ENCODE measurements around the gene MBD5.
A peak's percentile ranks its signal among the peaks of the same experiment; 100 is the strongest.
"Not testable (repeated sequence)": the region's sequence is repeated elsewhere in the genome, so short reads cannot be mapped to it uniquely, and the experiment has no call there.

Gene MBD5

GRCh38 chr2:148002420-148002819 is 18.5 kb upstream of the MBD5 start:
- not testable (repeated sequence) for H3K27me3 ChIP-seq (ENCODE audit: insufficient read depth, low read length)

GRCh38 chr2:148006249-148007007 is 14.5 kb upstream of the MBD5 start:
- H3K4me1 ChIP-seq (ENCODE audit: insufficient read depth, low read length) = no peaks in the 10 kb centered on the region
- 92% methylated on average over 6 of the region's 6 CpGs for WGBS
- H3K9ac ChIP-seq (ENCODE audit: low read depth, low read length) = no peak overlapping the region
- no peak overlapping the region for H3K4me3 ChIP-seq (ENCODE audit: low read length)
- no peaks in the 10 kb centered on the region for H3K27me3 ChIP-seq (ENCODE audit: insufficient read depth, low read length)
- H3K9me3 ChIP-seq (ENCODE audit: insufficient read depth, low read depth, low read length) = no peaks in the 10 kb centered on the region
- H3K27ac ChIP-seq (ENCODE audit: low read depth, low read length) = no peak overlapping the region
- H3K36me3 ChIP-seq (ENCODE audit: insufficient read depth, low read length) = no peaks in the 10 kb centered on the region

More at GRCh38 chr2:148002420-148002819, 18.5 kb upstream of the MBD5 start:
- H3K4me1 ChIP-seq (ENCODE audit: insufficient read depth, low read length) = peaks cover 26% of the 10 kb centered on the region
- not testable (repeated sequence) for H3K36me3 ChIP-seq (ENCODE audit: insufficient read depth, low read length); H3K9ac ChIP-seq (ENCODE audit: low read depth, low read length); H3K27ac ChIP-seq (ENCODE audit: low read depth, low read length); H3K9me3 ChIP-seq (ENCODE audit: insufficient read depth, low read depth, low read length); H3K4me3 ChIP-seq (ENCODE audit: low read length)

DNA sequence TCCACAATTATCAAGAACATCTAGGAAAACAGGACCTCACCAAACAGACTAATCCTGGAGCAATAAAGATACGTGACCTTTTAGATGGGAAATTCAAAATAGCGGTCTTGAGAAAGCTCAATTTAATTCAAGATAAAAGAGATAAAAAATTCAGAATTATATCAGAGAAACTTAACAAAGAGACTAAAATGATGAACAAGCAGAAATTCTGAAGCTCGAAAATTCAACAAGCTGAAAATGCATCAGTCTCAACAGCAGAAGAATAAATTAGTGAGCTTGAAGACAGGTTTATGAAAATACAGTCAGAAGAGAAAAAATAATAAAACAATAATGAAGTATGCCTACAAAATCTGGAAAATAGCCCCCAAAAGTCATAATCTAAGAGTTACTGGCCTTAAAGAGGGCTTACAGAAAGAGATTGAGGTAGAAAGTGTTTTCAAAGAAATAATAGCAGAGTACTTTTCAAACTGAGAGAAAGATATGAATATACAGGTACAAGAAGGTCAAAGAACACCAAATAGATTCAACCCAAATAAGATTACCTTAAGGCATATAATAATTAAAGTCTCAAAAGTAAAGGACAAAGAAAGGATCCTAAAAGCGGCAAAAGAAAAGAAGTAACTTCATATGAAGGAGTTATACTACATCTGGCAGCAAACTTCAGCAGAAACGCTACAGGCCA is 13.5 kb upstream of the MBD5 start:
- H3K4me1 ChIP-seq (ENCODE audit: insufficient read depth, low read length) = no peaks in the 10 kb centered on the region
- no peak overlapping the region for H3K27ac ChIP-seq (ENCODE audit: low read depth, low read length)
- no peak overlapping the region for H3K4me3 ChIP-seq (ENCODE audit: low read length)
- WGBS = 98% methylated on average over 4 of the region's 5 CpGs
- H3K9ac ChIP-seq (ENCODE audit: low read depth, low read length) = no peak overlapping the region
- no peaks in the 10 kb centered on the region for H3K9me3 ChIP-seq (ENCODE audit: insufficient read depth, low read depth, low read length)
- H3K27me3 ChIP-seq (ENCODE audit: insufficient read depth, low read length) = no peaks in the 10 kb centered on the region
- no peaks in the 10 kb centered on the region for H3K36me3 ChIP-seq (ENCODE audit: insufficient read depth, low read length)

- not testable (repeated sequence) for H3K36me3 ChIP-seq (ENCODE audit: insufficient read depth, low read length); H3K9me3 ChIP-seq (ENCODE audit: insufficient read depth, low read depth, low read length); H3K27me3 ChIP-seq (ENCODE audit: insufficient read depth, low read length); H3K9ac ChIP-seq (ENCODE audit: low read depth, low read length); H3K27ac ChIP-seq (ENCODE audit: low read depth, low read length); H3K4me3 ChIP-seq (ENCODE audit: low read length); H3K4me1 ChIP-seq (ENCODE audit: insufficient read depth, low read length)
- WGBS = 94% methylated on average over 7 of the region's 7 CpGs
These were observed 12.5 kb upstream of the MBD5 start for GRCh38 chr2:148008411-148008810.

DNA sequence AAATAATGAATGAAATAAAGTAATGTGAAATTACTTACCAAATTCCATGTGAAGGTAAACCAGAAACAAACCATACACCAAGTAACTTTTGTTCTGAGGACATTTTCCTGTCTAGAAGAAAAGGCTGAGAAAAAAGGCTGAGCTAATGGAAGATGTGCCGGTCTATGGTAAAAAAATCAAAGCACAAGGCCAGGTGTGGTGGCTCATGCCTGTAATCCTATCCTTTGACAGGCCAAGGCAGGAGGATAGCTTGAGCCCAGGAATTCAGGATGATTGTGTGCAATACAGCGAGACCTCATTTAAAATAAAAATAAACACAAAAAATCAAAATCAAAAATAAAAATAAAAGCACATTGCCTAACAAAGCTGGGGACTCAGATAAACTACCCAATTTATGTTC is 7.0 kb upstream of the MBD5 start:
- Histone ChIP-seq H3K36me3 (ENCODE audit: insufficient read depth, low read length) (no peaks in the 10 kb centered on the region), H3K27ac (ENCODE audit: low read depth, low read length) (no peak overlapping the region), H3K9ac (ENCODE audit: low read depth, low read length) (no peak overlapping the region), H3K9me3 (ENCODE audit: insufficient read depth, low read depth, low read length) (no peaks in the 10 kb centered on the region), H3K4me1 (ENCODE audit: insufficient read depth, low read length) (peaks cover 17% of the 10 kb centered on the region), H3K4me3 (ENCODE audit: low read length) (no peak overlapping the region), H3K27me3 (ENCODE audit: insufficient read depth, low read length) (no peaks in the 10 kb centered on the region)
- 98% methylated on average over 2 of the region's 2 CpGs for WGBS

DNA sequence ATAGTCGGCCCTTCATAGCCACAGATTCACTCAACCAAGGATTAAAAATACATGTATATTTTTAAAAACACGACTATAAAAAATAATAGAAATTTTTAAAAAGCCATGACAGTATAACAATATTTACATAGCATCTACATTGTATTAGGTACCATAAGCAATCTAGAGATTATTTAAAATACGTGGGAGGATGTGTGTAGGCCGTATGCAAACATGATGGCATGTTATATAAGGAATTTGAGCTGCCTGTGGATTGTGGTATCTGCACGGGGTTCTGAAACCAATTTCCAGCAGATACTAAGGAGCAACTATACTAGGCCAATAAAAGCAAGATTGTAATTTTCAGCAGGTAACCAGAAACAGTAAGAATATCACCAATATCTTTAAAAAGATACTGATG is 6.3 kb upstream of the MBD5 start:
- Histone ChIP-seq H3K9ac (ENCODE audit: low read depth, low read length) (no peak overlapping the region), H3K4me1 (ENCODE audit: insufficient read depth, low read length) (peaks cover 19% of the 10 kb centered on the region), H3K27ac (ENCODE audit: low read depth, low read length) (no peak overlapping the region), H3K27me3 (ENCODE audit: insufficient read depth, low read length) (no peaks in the 10 kb centered on the region), H3K9me3 (ENCODE audit: insufficient read depth, low read depth, low read length) (no peaks in the 10 kb centered on the region), H3K4me3 (ENCODE audit: low read length) (no peak overlapping the region), H3K36me3 (ENCODE audit: insufficient read depth, low read length) (no peaks in the 10 kb centered on the region)
- WGBS = 100% methylated on average over 3 of the region's 5 CpGs

- under 1% methylated on average over 47 of the region's 52 CpGs for WGBS
- Histone ChIP-seq H3K27me3 (ENCODE audit: insufficient read depth, low read length) (no peaks in the 10 kb centered on the region), H3K27ac (ENCODE audit: low read depth, low read length) (peak within 1 kb of the TSS; percentile 81), H3K36me3 (ENCODE audit: insufficient read depth, low read length) (no peaks in the 10 kb centered on the region), H3K4me3 (ENCODE audit: low read length) (peak within 1 kb of the TSS; percentile 98), H3K9me3 (ENCODE audit: insufficient read depth, low read depth, low read length) (no peaks in the 10 kb centered on the region), H3K9ac (ENCODE audit: low read depth, low read length) (peak within 1 kb of the TSS; percentile 89), H3K4me1 (ENCODE audit: insufficient read depth, low read length) (peaks cover 30% of the 10 kb centered on the region)
These were observed 506 bp upstream of the MBD5 start, which contains the start of gene ORC4 for GRCh38 chr2:148020111-148021058. Gene ORC4, minus strand, starts transcription at chr2:148020737. Its CDS starts 44,779 bp downstream, at chr2:147975958.

DNA sequence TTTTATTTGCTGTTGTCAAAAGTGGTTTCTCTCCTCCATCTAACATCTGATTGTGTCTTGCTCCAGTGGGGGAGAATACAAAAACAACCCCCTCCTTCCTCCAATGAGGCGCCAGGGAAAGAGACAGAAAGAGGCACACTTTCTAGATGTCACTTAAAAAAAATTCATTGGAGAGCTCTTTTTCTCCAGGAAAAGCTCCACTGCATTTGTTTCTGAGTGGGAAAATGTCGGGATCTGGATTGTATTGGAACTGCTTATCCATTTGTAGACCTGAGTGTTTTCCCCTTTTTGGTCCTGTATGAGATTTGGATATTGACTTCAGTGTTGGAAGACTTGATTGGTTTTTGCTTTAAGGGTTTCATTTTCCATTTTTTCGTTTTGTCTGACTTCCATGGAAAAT is 995 bp downstream of the MBD5 start:
- Histone ChIP-seq H3K27me3 (ENCODE audit: insufficient read depth, low read length) (no peaks in the 10 kb centered on the region), H3K4me3 (ENCODE audit: low read length) (peak overlapping the region; percentile 98), H3K4me1 (ENCODE audit: insufficient read depth, low read length) (peaks cover 30% of the 10 kb centered on the region), H3K36me3 (ENCODE audit: insufficient read depth, low read length) (0 out of 2 replicates have a peak, but pooled peaks cover 3% of the 10 kb centered on the region), H3K27ac (ENCODE audit: low read depth, low read length) (peak overlapping the region; percentile 81; the same call in 1 of the 2 replicates), H3K9ac (ENCODE audit: low read depth, low read length) (peak overlapping the region; percentile 45; the same call in 1 of the 2 replicates), H3K9me3 (ENCODE audit: insufficient read depth, low read depth, low read length) (no peaks in the 10 kb centered on the region)
- 9% methylated on average over 3 of the region's 3 CpGs for WGBS

DNA sequence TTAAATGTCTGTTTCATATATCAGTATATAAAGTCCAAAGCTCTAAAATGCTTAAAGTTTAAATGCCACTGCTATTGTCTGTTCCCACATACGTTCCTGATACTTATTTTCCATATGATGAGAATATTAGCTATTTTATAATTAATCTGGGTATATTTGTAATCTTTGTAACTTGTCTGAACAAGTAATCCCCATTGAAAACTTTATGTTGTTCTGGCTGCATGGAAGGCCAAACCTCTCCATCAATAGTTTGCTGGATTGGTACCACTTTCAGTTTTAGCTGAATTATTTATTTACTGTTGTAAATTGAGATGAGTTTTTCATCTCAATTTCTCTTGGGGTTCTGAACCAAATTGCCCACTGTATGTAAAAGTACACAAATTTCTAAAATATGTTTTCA is 1.5 kb downstream of the MBD5 start:
- Histone ChIP-seq H3K27me3 (ENCODE audit: insufficient read depth, low read length) (no peaks in the 10 kb centered on the region), H3K4me1 (ENCODE audit: insufficient read depth, low read length) (peaks cover 30% of the 10 kb centered on the region), H3K36me3 (ENCODE audit: insufficient read depth, low read length) (0 out of 2 replicates have a peak, but pooled peaks cover 3% of the 10 kb centered on the region), H3K9me3 (ENCODE audit: insufficient read depth, low read depth, low read length) (no peaks in the 10 kb centered on the region), H3K9ac (ENCODE audit: low read depth, low read length) (peak overlapping the region; percentile 45; the same call in 1 of the 2 replicates), H3K27ac (ENCODE audit: low read depth, low read length) (no peak overlapping the region), H3K4me3 (ENCODE audit: low read length) (peak overlapping the region; percentile 98)
- WGBS = 40% methylated on average over 1 of the region's 1 CpG

- H3K4me3 ChIP-seq (ENCODE audit: low read length) = peak overlapping the region; percentile 98
- no peaks in the 10 kb centered on the region for H3K9me3 ChIP-seq (ENCODE audit: insufficient read depth, low read depth, low read length)
- H3K27ac ChIP-seq (ENCODE audit: low read depth, low read length) = no peak overlapping the region
- 86% methylated on average over 2 of the region's 2 CpGs for WGBS
- no peaks in the 10 kb centered on the region for H3K27me3 ChIP-seq (ENCODE audit: insufficient read depth, low read length)
- peaks cover 27% of the 10 kb centered on the region for H3K4me1 ChIP-seq (ENCODE audit: insufficient read depth, low read length)
- H3K36me3 ChIP-seq (ENCODE audit: insufficient read depth, low read length) = 0 out of 2 replicates have a peak, but pooled peaks cover 3% of the 10 kb centered on the region
- H3K9ac ChIP-seq (ENCODE audit: low read depth, low read length) = no peak overlapping the region
These were observed 2.0 kb downstream of the MBD5 start for GRCh38 chr2:148022882-148023281.
